ENCODE data around the gene JARID2. TPM values are rescaled to one million over a fixed set of nuclear protein-coding genes. Genes with fewer than 3 reads are reported as not detected.

JARID2 gene
- polyA plus RNA-seq, 1 donor = 13.3 TPM

DNA sequence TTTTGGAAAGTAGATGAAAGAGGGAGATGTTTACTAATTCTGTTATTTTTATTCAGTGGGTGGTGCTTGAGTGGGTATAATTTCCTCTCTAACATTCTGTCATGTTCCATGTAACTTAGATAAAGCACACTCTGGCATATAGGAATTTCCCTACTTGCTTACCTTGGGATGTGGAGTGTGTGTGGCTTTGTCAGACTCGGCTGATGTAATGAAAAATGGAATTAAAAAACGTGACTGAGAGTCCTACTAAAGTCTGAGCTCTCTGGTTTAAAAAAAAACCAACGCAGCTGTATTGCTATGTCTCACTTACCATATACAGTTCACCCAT lies 98.3 kb downstream of the JARID2 start:
- Histone ChIP-seq H3K9me3 (ENCODE audit: control insufficient read depth, low read depth, low read length) (no peaks in the 10 kb centered on the region), H3K4me3 (ENCODE audit: low read length) (no peak overlapping the region), H3K27ac (ENCODE audit: low read length) (no peak overlapping the region), H3K4me1 (ENCODE audit: control insufficient read depth, insufficient read depth, low read length) (no peaks in the 10 kb centered on the region), H3K27me3 (ENCODE audit: control insufficient read depth, insufficient read depth, low read length) (no peaks in the 10 kb centered on the region), H3K36me3 (ENCODE audit: control insufficient read depth, insufficient read depth, low read length) (no peaks in the 10 kb centered on the region)
- WGBS (ENCODE audit: insufficient coverage, low lambda C conversion rate) = no CpG with 5 or more reads among the region's 3 CpGs
- DNase-seq = no peak

DNA sequence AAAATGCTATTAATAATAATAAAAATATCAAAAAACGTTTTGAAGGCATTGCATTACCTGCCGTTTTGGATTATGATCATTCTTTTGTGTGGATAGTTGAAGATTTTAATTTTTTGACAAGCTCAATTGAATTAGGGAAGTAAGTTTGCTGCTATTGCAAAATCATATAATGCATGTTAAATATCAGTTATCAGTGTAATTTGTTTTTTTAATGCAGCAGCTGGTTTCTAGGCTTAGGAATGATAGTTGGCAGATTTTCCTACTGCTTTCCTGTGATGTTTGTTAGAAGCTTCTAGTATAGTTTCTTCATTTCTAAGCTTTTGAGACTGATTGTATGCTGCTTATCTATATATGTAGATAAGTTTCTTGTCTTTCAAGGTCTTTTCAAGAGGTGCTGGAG lies 99.0 kb downstream of the JARID2 start:
- H3K4me3 ChIP-seq (ENCODE audit: low read length) = no peak overlapping the region
- H3K36me3 ChIP-seq (ENCODE audit: control insufficient read depth, insufficient read depth, low read length) = no peaks in the 10 kb centered on the region
- H3K27ac ChIP-seq (ENCODE audit: low read length) = no peak overlapping the region
- no CpG with 5 or more reads among the region's 2 CpGs for WGBS (ENCODE audit: insufficient coverage, low lambda C conversion rate)
- H3K9me3 ChIP-seq (ENCODE audit: control insufficient read depth, low read depth, low read length) = no peaks in the 10 kb centered on the region
- H3K4me1 ChIP-seq (ENCODE audit: control insufficient read depth, insufficient read depth, low read length) = no peaks in the 10 kb centered on the region
- no peaks in the 10 kb centered on the region for H3K27me3 ChIP-seq (ENCODE audit: control insufficient read depth, insufficient read depth, low read length)
- DNase-seq = no peak

DNA sequence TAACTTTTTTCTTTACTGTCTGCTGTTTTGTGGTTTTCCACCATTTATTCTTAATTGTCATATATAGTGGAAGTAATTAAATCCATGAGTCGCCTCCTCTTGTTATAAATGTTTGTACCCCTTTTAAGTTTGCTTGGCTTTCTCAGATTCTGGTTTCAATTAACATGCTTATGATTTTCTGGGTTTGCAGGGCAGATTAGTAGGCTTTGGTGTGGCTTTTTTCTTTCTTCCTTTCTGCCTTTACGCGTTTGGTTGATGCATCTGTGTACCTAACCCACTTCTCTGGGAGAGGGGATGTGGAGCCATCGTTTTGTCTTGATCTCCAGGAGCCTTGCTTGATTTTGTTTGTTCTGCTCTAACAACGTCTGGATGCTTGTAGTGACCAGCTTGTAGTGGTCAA lies 100.4 kb downstream of the JARID2 start:
- H3K27me3 ChIP-seq (ENCODE audit: control insufficient read depth, insufficient read depth, low read length) = no peaks in the 10 kb centered on the region
- H3K9me3 ChIP-seq (ENCODE audit: control insufficient read depth, low read depth, low read length) = no peaks in the 10 kb centered on the region
- WGBS (ENCODE audit: insufficient coverage, low lambda C conversion rate) = 100% methylated on average over 1 of the region's 5 CpGs
- no peak overlapping the region for H3K27ac ChIP-seq (ENCODE audit: low read length)
- no peak overlapping the region for H3K4me3 ChIP-seq (ENCODE audit: low read length)
- no peak for DNase-seq
- no peaks in the 10 kb centered on the region for H3K36me3 ChIP-seq (ENCODE audit: control insufficient read depth, insufficient read depth, low read length)
- no peaks in the 10 kb centered on the region for H3K4me1 ChIP-seq (ENCODE audit: control insufficient read depth, insufficient read depth, low read length)

DNA sequence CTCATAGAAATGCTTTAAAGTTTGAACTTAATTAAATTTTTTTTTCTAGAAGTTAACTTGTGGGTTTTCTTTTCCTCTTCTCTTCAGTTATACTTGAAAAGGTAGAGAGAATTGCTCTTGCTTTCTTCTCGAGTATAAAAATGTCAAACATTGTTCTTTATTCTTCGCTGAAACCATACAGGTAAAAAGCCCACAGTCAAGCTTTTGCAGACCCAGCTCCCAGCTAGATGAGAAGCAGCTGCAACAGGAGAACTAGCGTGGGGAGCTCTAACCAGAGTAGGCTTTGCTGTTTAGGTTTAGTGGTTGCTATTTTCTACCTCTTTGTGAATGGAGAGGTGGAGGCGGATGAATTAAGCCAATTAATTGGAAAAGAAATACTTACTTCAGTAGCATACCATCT lies 102.7 kb downstream of the JARID2 start:
- H3K4me3 ChIP-seq (ENCODE audit: low read length) = no peak overlapping the region
- 89% methylated on average over 3 of the region's 4 CpGs for WGBS (ENCODE audit: insufficient coverage, low lambda C conversion rate)
- H3K36me3 ChIP-seq (ENCODE audit: control insufficient read depth, insufficient read depth, low read length) = no peaks in the 10 kb centered on the region
- H3K4me1 ChIP-seq (ENCODE audit: control insufficient read depth, insufficient read depth, low read length) = no peaks in the 10 kb centered on the region
- H3K27ac ChIP-seq (ENCODE audit: low read length) = no peak overlapping the region
- no peaks in the 10 kb centered on the region for H3K9me3 ChIP-seq (ENCODE audit: control insufficient read depth, low read depth, low read length)
- no peak for DNase-seq
- H3K27me3 ChIP-seq (ENCODE audit: control insufficient read depth, insufficient read depth, low read length) = no peaks in the 10 kb centered on the region

DNA sequence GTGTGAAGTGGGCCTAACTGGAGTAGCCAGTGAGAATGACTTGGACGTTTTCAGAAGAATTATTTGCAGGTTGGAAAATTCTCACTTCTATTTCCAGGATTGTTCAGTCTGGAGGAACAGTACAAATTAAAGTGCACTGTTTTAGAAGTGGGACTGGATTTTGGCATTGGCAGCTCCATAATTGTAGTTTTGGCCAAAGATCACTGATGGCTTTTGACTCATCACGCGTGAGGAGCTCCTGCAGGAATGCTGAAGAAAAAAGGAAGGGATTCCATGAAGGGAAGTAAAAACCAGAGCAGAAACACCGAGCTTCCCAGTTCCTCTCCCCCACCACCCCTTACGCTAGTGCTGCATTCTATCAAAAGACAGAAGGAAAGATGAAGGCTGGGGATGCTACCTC lies 103.5 kb downstream of the JARID2 start:
- H3K4me1 ChIP-seq (ENCODE audit: control insufficient read depth, insufficient read depth, low read length) = no peaks in the 10 kb centered on the region
- H3K27me3 ChIP-seq (ENCODE audit: control insufficient read depth, insufficient read depth, low read length) = no peaks in the 10 kb centered on the region
- 92% methylated on average over 2 of the region's 5 CpGs for WGBS (ENCODE audit: insufficient coverage, low lambda C conversion rate)
- no peaks in the 10 kb centered on the region for H3K36me3 ChIP-seq (ENCODE audit: control insufficient read depth, insufficient read depth, low read length)
- no peak for DNase-seq
- no peak overlapping the region for H3K4me3 ChIP-seq (ENCODE audit: low read length)
- H3K9me3 ChIP-seq (ENCODE audit: control insufficient read depth, low read depth, low read length) = no peaks in the 10 kb centered on the region
- H3K27ac ChIP-seq (ENCODE audit: low read length) = no peak overlapping the region

DNA sequence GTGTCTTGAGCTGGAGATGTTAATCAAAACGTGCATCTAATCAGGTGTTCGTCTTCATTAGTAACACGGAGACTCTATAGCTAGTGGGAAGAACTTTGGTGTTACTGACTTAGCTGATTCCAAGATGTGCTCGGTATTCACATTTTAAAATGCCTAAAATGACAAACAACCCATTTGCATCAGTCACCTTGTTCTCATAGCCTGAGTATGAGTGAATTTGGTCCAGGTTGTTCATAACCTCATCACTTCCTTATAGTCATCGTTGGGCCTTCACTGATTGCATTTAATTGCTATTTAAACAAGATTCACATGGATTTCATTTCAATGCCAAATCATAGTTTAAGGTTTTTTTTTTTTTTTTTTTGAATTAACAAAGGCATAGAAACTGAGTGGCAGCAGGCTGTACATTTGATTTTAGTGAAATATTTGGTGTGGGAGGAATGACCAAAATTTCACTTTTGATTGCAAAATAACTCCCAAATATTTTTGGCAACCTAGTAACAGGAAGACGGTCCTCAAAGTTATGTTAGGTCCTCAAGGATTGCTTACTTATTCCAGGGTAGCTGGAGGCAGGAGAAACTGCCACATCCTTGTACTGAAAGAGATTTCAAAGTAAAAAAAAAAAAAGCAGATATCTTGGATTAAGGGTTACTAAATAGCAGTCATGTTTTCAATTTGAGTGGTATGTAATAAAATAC lies 104.7 kb downstream of the JARID2 start:
- H3K9me3 ChIP-seq (ENCODE audit: control insufficient read depth, low read depth, low read length) = no peaks in the 10 kb centered on the region
- WGBS (ENCODE audit: insufficient coverage, low lambda C conversion rate) = 100% methylated on average over 1 of the region's 6 CpGs
- H3K4me3 ChIP-seq (ENCODE audit: low read length) = no peak overlapping the region
- no peaks in the 10 kb centered on the region for H3K4me1 ChIP-seq (ENCODE audit: control insufficient read depth, insufficient read depth, low read length)
- no peak for DNase-seq
- no peaks in the 10 kb centered on the region for H3K27me3 ChIP-seq (ENCODE audit: control insufficient read depth, insufficient read depth, low read length)
- no peak overlapping the region for H3K27ac ChIP-seq (ENCODE audit: low read length)
- H3K36me3 ChIP-seq (ENCODE audit: control insufficient read depth, insufficient read depth, low read length) = no peaks in the 10 kb centered on the region

DNA sequence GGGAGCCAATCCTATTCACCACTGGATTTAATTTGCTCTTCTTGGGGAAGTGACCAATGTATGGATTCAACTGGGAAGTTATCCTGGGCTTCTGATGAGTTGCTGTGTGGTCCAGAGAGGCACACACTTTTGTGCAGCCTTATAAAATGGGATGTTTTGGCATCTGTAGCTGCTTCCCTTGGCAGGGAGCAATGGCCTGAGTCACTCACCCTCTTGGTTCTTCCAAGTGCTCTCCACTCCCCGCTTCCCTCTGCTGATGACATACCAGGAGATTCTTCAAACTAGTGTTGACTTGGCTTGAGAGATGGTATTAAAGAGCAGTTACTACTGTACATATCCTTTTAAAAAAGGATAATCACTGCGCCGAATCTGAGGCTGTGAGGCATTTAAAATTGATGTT lies 105.8 kb downstream of the JARID2 start:
- no peaks in the 10 kb centered on the region for H3K27me3 ChIP-seq (ENCODE audit: control insufficient read depth, insufficient read depth, low read length)
- H3K4me3 ChIP-seq (ENCODE audit: low read length) = no peak overlapping the region
- H3K9me3 ChIP-seq (ENCODE audit: control insufficient read depth, low read depth, low read length) = no peaks in the 10 kb centered on the region
- no CpG with 5 or more reads among the region's 3 CpGs for WGBS (ENCODE audit: insufficient coverage, low lambda C conversion rate)
- DNase-seq = no peak
- no peaks in the 10 kb centered on the region for H3K4me1 ChIP-seq (ENCODE audit: control insufficient read depth, insufficient read depth, low read length)
- no peak overlapping the region for H3K27ac ChIP-seq (ENCODE audit: low read length)
- H3K36me3 ChIP-seq (ENCODE audit: control insufficient read depth, insufficient read depth, low read length) = no peaks in the 10 kb centered on the region

DNA sequence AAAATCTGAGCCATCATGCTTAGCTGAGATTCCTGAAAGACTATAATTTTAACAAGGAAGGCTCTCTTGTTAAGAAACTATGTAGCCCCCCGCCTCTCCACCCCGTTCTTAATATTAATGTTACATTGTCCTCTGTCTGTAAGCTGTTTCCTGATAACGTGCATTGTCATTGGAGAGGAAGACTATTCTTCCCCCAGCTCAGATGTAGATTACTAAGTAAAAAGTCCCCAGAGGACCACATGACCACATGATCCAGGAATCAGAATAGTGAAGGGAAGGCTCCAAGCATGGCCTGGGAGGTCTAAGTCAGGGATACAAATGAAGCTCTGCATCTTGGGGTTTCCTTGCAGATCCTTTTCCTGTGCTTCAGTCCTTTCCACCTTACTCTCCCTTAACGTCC lies 106.4 kb downstream of the JARID2 start:
- Histone ChIP-seq H3K4me3 (ENCODE audit: low read length) (no peak overlapping the region), H3K27ac (ENCODE audit: low read length) (no peak overlapping the region), H3K36me3 (ENCODE audit: control insufficient read depth, insufficient read depth, low read length) (no peaks in the 10 kb centered on the region), H3K4me1 (ENCODE audit: control insufficient read depth, insufficient read depth, low read length) (no peaks in the 10 kb centered on the region), H3K27me3 (ENCODE audit: control insufficient read depth, insufficient read depth, low read length) (no peaks in the 10 kb centered on the region), H3K9me3 (ENCODE audit: control insufficient read depth, low read depth, low read length) (no peaks in the 10 kb centered on the region)
- whole genome bisulfite sequencing (ENCODE audit: insufficient coverage, low lambda C conversion rate) = no CpG with 5 or more reads among the region's 4 CpGs
- DNase-seq = no peak

DNA sequence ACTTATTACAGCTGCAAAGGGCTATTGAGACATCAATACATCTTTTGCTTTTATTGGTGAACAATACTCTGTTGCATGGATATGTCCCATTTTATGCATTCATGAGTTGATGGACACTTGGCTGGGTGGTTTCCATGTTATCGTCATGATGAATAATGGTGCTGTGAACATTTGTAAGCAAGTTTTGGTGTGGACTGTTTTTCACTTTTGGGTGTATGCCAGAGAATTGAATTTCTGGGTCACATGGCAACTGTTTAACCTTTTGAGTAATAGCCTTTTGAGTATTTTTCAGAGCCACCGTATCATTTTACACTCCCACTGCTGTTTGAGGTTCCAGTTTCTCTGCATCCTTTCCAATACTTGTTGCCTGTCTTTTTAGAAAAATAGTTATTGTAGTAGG lies 107.0 kb downstream of the JARID2 start:
- no peaks in the 10 kb centered on the region for H3K4me1 ChIP-seq (ENCODE audit: control insufficient read depth, insufficient read depth, low read length)
- 100% methylated on average over 1 of the region's 2 CpGs for WGBS (ENCODE audit: insufficient coverage, low lambda C conversion rate)

DNA sequence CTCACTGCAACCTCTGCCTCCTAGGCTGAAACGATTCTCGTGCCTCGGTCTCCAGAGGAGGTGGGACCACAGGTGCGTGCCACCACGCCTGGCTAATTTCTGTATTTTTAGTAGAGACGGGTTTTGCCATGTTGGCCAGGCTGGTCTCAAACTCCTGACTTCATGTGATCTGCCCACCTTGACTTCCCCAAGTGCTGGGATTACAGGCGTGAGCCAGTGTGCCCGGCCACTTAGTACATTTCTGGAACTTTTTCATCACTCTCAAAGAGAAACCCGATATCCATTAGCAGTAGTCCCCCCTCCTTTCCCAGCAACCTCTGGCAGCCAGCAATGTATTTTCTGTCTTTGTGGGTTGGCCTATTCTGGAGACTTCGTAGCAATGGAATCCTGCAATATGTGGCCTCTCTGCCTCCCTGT lies 109.8 kb downstream of the JARID2 start:
- Histone ChIP-seq H3K9me3 (ENCODE audit: control insufficient read depth, low read depth, low read length) (no peaks in the 10 kb centered on the region), H3K36me3 (ENCODE audit: control insufficient read depth, insufficient read depth, low read length) (no peaks in the 10 kb centered on the region), H3K27me3 (ENCODE audit: control insufficient read depth, insufficient read depth, low read length) (no peaks in the 10 kb centered on the region), H3K4me1 (ENCODE audit: control insufficient read depth, insufficient read depth, low read length) (no peaks in the 10 kb centered on the region), H3K27ac (ENCODE audit: low read length) (no peak overlapping the region), H3K4me3 (ENCODE audit: low read length) (no peak overlapping the region)
- no peak for DNase-seq
- WGBS (ENCODE audit: insufficient coverage, low lambda C conversion rate) = 71% methylated on average over 1 of the region's 10 CpGs

More for the DNA sequence above, 107.0 kb downstream of the JARID2 start:
- Histone ChIP-seq H3K4me3 (ENCODE audit: low read length) (no peak overlapping the region), H3K27ac (ENCODE audit: low read length) (no peak overlapping the region), H3K9me3 (ENCODE audit: control insufficient read depth, low read depth, low read length) (no peaks in the 10 kb centered on the region), H3K36me3 (ENCODE audit: control insufficient read depth, insufficient read depth, low read length) (no peaks in the 10 kb centered on the region), H3K27me3 (ENCODE audit: control insufficient read depth, insufficient read depth, low read length) (no peaks in the 10 kb centered on the region)
- DNase-seq = no peak

DNA sequence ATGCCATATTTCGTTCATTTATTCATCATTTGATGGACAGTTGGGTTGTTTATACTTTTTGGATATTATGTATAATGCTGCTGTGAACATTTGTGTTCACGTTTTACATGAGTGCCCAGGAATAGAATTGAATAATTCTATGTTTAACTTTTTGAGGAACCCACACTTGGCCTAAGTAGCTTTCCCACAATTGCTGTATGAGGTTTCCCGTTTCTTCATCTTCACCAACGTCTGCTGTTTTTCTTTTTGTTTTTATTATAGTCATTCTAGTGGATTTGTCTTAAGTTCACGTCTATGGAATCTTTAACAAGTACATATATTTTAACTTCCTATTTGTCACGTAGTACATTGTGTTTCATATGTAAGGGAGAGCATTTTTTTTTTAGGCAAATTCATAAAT lies 110.3 kb downstream of the JARID2 start:
- Histone ChIP-seq H3K4me1 (ENCODE audit: control insufficient read depth, insufficient read depth, low read length) (no peaks in the 10 kb centered on the region), H3K27me3 (ENCODE audit: control insufficient read depth, insufficient read depth, low read length) (no peaks in the 10 kb centered on the region)
- DNase-seq = no peak

More for the DNA sequence above, 110.3 kb downstream of the JARID2 start:
- Histone ChIP-seq H3K9me3 (ENCODE audit: control insufficient read depth, low read depth, low read length) (no peaks in the 10 kb centered on the region), H3K27ac (ENCODE audit: low read length) (no peak overlapping the region), H3K4me3 (ENCODE audit: low read length) (no peak overlapping the region), H3K36me3 (ENCODE audit: control insufficient read depth, insufficient read depth, low read length) (no peaks in the 10 kb centered on the region)
- WGBS (ENCODE audit: insufficient coverage, low lambda C conversion rate) = 93% methylated on average over 6 of the region's 6 CpGs
